A549 (cell line): ENCODE data around the gene BANF1. TPM values are rescaled to one million over a fixed set of nuclear protein-coding genes. Genes with fewer than 3 reads are reported as not detected.

Experiments used
- ATAC-seq, 2 experiments: fragments of 200-7000 bp in 1 of 2; fragments of >200 bp in 1 of 2; cut with Nextera tagmentation in 1 of 2; cut with Tn5 transposase in 1 of 2; 3 replicates each; pipeline versions ENCODE4 v1.8.0 to v1.9.1; 2018 to 2020; ENCODE audit warnings: mild to moderate bottlenecking in 1 of 2, moderate library complexity in 1 of 2
- CTCF ChIA-PET: fragments of 300-600 bp; sonication (Branson Sonifier 250); formaldehyde crosslinking; extraction: SDS; loops from one replicate; lab custom pipeline; 2021; ENCODE audit warnings: antibody characterized with exemption, inconsistent platforms; lab: Yijun Ruan, JAX
- POLR2A ChIA-PET: fragments of 350-600 bp; formaldehyde crosslinking; extraction: SDS; loops from one replicate; lab custom pipeline; 2021; ENCODE audit warnings: antibody characterized with exemption, inconsistent platforms; lab: Yijun Ruan, JAX
- DNase-seq, 2 experiments: peaks; one replicate each; pipeline versions ENCODE4 v3.0.0 to v3.0.0-alpha.2; 2011 to 2016; ENCODE audit warnings: low read depth in 1 of 2, low spot score in 1 of 2
- FAIRE-seq: peaks from 2 replicates; lab custom pipeline; 2011; peaks lifted over from hg19 to GRCh38; lab: Jason Lieb, UNC
- H3K27ac ChIP-seq, 2 experiments: fragments of >200 bp; sonication (Bioruptor Twin); formaldehyde crosslinking; 3 replicates each; pipeline ENCODE4 v1.5.1; 2016 to 2017
- H3K4me1 ChIP-seq: fragments of >200 bp; sonication (Bioruptor Twin); formaldehyde crosslinking; 3 replicates; pipeline ENCODE4 v1.6.1; 2016
- H3K4me2 ChIP-seq: fragments of >200 bp; sonication (Bioruptor Twin); formaldehyde crosslinking; 3 replicates; pipeline ENCODE4 v1.6.1; 2016
- H3K4me3 ChIP-seq: fragments of >200 bp; sonication (Bioruptor Twin); formaldehyde crosslinking; 3 replicates; pipeline ENCODE4 v1.5.1; 2016
- H3K9me3 ChIP-seq: fragments of >200 bp; sonication (Bioruptor Twin); formaldehyde crosslinking; 3 replicates; pipeline ENCODE4 v1.6.1; 2016
- ATOH8 ChIP-seq: fragments of 250-450 bp; sonication (Bioruptor Pico); IDR thresholded peaks from 2 replicates; pipeline ENCODE4 v1.5.0; 2020; ENCODE audit warnings: low read depth, mild to moderate bottlenecking, moderate library complexity
- BCL3 ChIP-seq: fragments of >200 bp; sonication (Bioruptor Twin); formaldehyde crosslinking; IDR thresholded peaks from 3 replicates; pipeline ENCODE4 v1.6.1; 2016
- CBX2 ChIP-seq: fragments of 200-600 bp; sonication (generic); IDR thresholded peaks from 2 replicates; pipeline ENCODE4 v1.6.1; 2016; ENCODE audit warnings: low read depth, mild to moderate bottlenecking, borderline replicate concordance
- CEBPB ChIP-seq, 2 experiments: fragments of >200 bp in 1 of 2; sonication (Bioruptor Twin) in 1 of 2; formaldehyde crosslinking in 1 of 2; IDR thresholded peaks; 2 replicates each; pipeline ENCODE4 v1.6.1; 2012 to 2016
- E2F6 ChIP-seq: IDR thresholded peaks from 2 replicates; pipeline ENCODE4 v1.6.1; 2012; ENCODE audit warnings: low read depth, borderline replicate concordance
- FOSB ChIP-seq: fragments of 250-450 bp; sonication (Bioruptor Pico); IDR thresholded peaks from 2 replicates; pipeline ENCODE4 v1.5.0; 2020; ENCODE audit warnings: mild to moderate bottlenecking, moderate library complexity
- HDAC2 ChIP-seq: fragments of 200-600 bp; sonication (generic); IDR thresholded peaks from 2 replicates; pipeline ENCODE4 v1.6.1; 2016
- JUN ChIP-seq, 2 experiments: fragments of >200 bp; sonication (Bioruptor Twin); formaldehyde crosslinking; IDR thresholded peaks; 2 replicates in 1 of 2; 3 replicates in 1 of 2; pipeline ENCODE4 v1.6.1; 2016 to 2017
- KDM1A ChIP-seq: fragments of 200-600 bp; sonication (generic); IDR thresholded peaks from 2 replicates; pipeline ENCODE4 v1.6.1; 2016; ENCODE audit warnings: low read depth, mild to moderate bottlenecking
- KDM5A ChIP-seq: fragments of 200-600 bp; sonication (generic); IDR thresholded peaks from 2 replicates; pipeline ENCODE4 v1.6.1; 2016; ENCODE audit warnings: antibody characterized with exemption, mild to moderate bottlenecking
- MAFK ChIP-seq: fragments of 450-650 bp; IDR thresholded peaks from 2 replicates; pipeline ENCODE4 v1.6.1; 2014; ENCODE audit not compliant: partially characterized antibody
- MAX ChIP-seq: IDR thresholded peaks from 2 replicates; pipeline ENCODE4 v1.6.1; 2012
- NFE2L2 ChIP-seq: fragments of 150-350 bp; conservative IDR thresholded peaks from 2 replicates; pipeline ENCODE4 v1.6.1; 2014; ENCODE audit warnings: low read length
- NPAS2 ChIP-seq: fragments of 250-450 bp; sonication (Bioruptor Pico); IDR thresholded peaks from 2 replicates; pipeline ENCODE4 v1.8.0; 2022; ENCODE audit warnings: mild to moderate bottlenecking, moderate library complexity, borderline replicate concordance
- NR3C1 ChIP-seq: fragments of >200 bp; sonication (Bioruptor Twin); formaldehyde crosslinking; IDR thresholded peaks from 3 replicates; pipeline ENCODE4 v1.6.1; 2017
- PBX3 ChIP-seq: IDR thresholded peaks from 2 replicates; pipeline ENCODE4 v1.6.1; 2012
- POLR2A ChIP-seq: IDR thresholded peaks from 2 replicates; pipeline ENCODE4 v1.6.1; 2012; ENCODE audit warnings: mild to moderate bottlenecking, low read length
- RNF2 ChIP-seq: fragments of 200-600 bp; sonication (generic); IDR thresholded peaks from 2 replicates; pipeline ENCODE4 v1.6.1; 2016; ENCODE audit warnings: low read depth, mild to moderate bottlenecking, antibody characterized with exemption, moderate library complexity, borderline replicate concordance
- SMC3 ChIP-seq: fragments of >200 bp; sonication (Bioruptor Twin); formaldehyde crosslinking; IDR thresholded peaks from 3 replicates; pipeline ENCODE4 v1.6.1; 2018; ENCODE audit warnings: inconsistent platforms
- TFCP2L1 ChIP-seq: fragments of 250-450 bp; sonication (Bioruptor Pico); IDR thresholded peaks from 2 replicates; pipeline ENCODE4 v1.5.0; 2021; ENCODE audit warnings: mild to moderate bottlenecking
- TP53 ChIP-seq: fragments of 250-450 bp; sonication (Bioruptor Pico); IDR thresholded peaks from 2 replicates; pipeline ENCODE4 v1.5.0; 2021; ENCODE audit warnings: mild to moderate bottlenecking, moderate library complexity
- USF2 ChIP-seq: fragments of 450-650 bp; IDR thresholded peaks from 2 replicates; pipeline ENCODE4 v1.6.1; 2014; ENCODE audit warnings: antibody characterized with exemption
- ZC3H11A ChIP-seq: fragments of 450-650 bp; IDR thresholded peaks from 2 replicates; pipeline ENCODE4 v1.6.1; 2014; ENCODE audit warnings: antibody characterized with exemption, mild to moderate bottlenecking
- ZFP36 ChIP-seq: fragments of 450-650 bp; IDR thresholded peaks from 2 replicates; pipeline ENCODE4 v1.6.1; 2014; ENCODE audit warnings: borderline replicate concordance; ENCODE audit not compliant: partially characterized antibody
- ZNF302 ChIP-seq: fragments of 250-450 bp; sonication (Bioruptor Pico); IDR thresholded peaks from 2 replicates; pipeline ENCODE4 v1.9.0; 2021; ENCODE audit warnings: inconsistent platforms, mild to moderate bottlenecking, moderate library complexity
- WGBS: methylation state at CpG from one replicate; pipeline ENCODE4 v1.1.6; 2017; ENCODE audit errors: missing lambda C conversion rate; 5-methylcytosine and 5-hydroxymethylcytosine counted together
- polyA plus RNA-seq, 4 experiments: library from polyadenylated mRNA; depleted of rRNA in 3 of 4; stranded (reverse); fragments of >200 nt; fragmentation: RNase III in 1 of 4; extraction: RNeasy Plus Mini Kit Qiagen cat#74134 plus additional on column Dnase treatment in 1 of 4; gene quantifications; 2 replicates in 3 of 4; 3 replicates in 1 of 4; pipeline ENCODE4 v1.2.3, GENCODE V29; 2011 to 2017

BANF1 gene
- polyA plus RNA-seq, 2 of the 4 experiments (the other 2 are of a cell fraction): 309 to 399 TPM

- ChIA-PET CTCF (interaction anchor here (0.6 to 2.5 kb wide), 14 partner anchors 9 to 257 kb away, joined by 3 to 12 read pairs (median 4); partner anchors contain the start of genes CCDC85B, FIBP and KAT5), POLR2A (no interaction called here)
- DNase-seq (no peak), FAIRE-seq (no peak)
- Histone ChIP-seq H3K4me3 (no peak overlapping the region), H3K27ac (no peak overlapping the region), H3K9me3 (no peaks in the 10 kb centered on the region), H3K4me2 (no peak overlapping the region), H3K4me1 (no peaks in the 10 kb centered on the region; the same call in 2 of the 3 replicates)
- 85% methylated on average over 15 of the region's 15 CpGs for WGBS
- no peak for TF ChIP-seq JUN (IDR thresholded peaks at IDR 0.05)
- TF ChIP-seq E2F6: no peak
- TF ChIP-seq ZFP36: no peak
- no peak for TF ChIP-seq CEBPB (IDR thresholded peaks at IDR 0.05)
- no peak for TF ChIP-seq HDAC2
- no peak for TF ChIP-seq BCL3
- TF ChIP-seq KDM5A: no peak
- no peak for TF ChIP-seq ZC3H11A
- no peak for TF ChIP-seq USF2
- TF ChIP-seq NPAS2 (CRISPR knock-in tag): no peak
- TF ChIP-seq NFE2L2: no peak
- no peak for TF ChIP-seq TFCP2L1 (CRISPR knock-in tag)
- no peak for TF ChIP-seq NR3C1
- no peak for TF ChIP-seq RNF2
- TF ChIP-seq, all 56 proteins: peak for 0
- peak; percentile 37 to 56; a peak in 3 of 6 replicates for ATAC-seq
Observed at GRCh38 chr11:65968600-65969482, 33.5 kb upstream of the BANF1 start.

GRCh38 chr11:65972116-65972515, 30.2 kb upstream of the BANF1 start:
- Histone ChIP-seq H3K9me3 (no peaks in the 10 kb centered on the region), H3K27ac (no peak overlapping the region), H3K4me3 (no peak overlapping the region)
- 92% methylated on average over 8 of the region's 8 CpGs for WGBS
- POLR2A ChIA-PET: no interaction called here
- FAIRE-seq (no peak), ATAC-seq (no peak)
- TF ChIP-seq E2F6 (no peak), MAFK (no peak), BCL3 (no peak), NFE2L2 (no peak), ATOH8 (CRISPR knock-in tag) (no peak), ZNF302 (CRISPR knock-in tag) (no peak), ZFP36 (no peak), MAX (no peak), JUN (IDR thresholded peaks at IDR 0.05) (no peak), PBX3 (no peak), FOSB (CRISPR knock-in tag) (no peak), KDM5A (no peak), KDM1A (no peak), TP53 (CRISPR knock-in tag) (no peak), POLR2A (no peak), CBX2 (no peak), SMC3 (no peak)
- TF ChIP-seq, all 56 proteins: peak for 0
- Histone ChIP-seq H3K4me1 (no peaks in the 10 kb centered on the region), H3K4me2 (no peak overlapping the region)
- no peak for DNase-seq
- CTCF ChIA-PET: interaction anchor here (0.6 to 1.7 kb wide), 6 partner anchors 14 to 834 kb away, joined by 3 to 9 read pairs (median 4); no protein-coding TSS in a partner anchor
